HEK293T (cell line): ENCODE results near the gene HOOK1.
"Not testable (repeated sequence)": the region's sequence is repeated elsewhere in the genome, so short reads cannot be mapped to it uniquely, and the experiment has no call there.

Experiments used
- CTCF ChIA-PET: fragments of 350-600 bp; formaldehyde crosslinking; extraction: SDS; loops from one replicate; lab custom pipeline; 2021; ENCODE audit warnings: antibody characterized with exemption, inconsistent platforms; lab: Yijun Ruan, JAX
- POLR2A ChIA-PET: fragments of 350-600 bp; formaldehyde crosslinking; extraction: SDS; loops from one replicate; lab custom pipeline; 2020; ENCODE audit warnings: antibody characterized with exemption, inconsistent platforms; lab: Yijun Ruan, JAX
- DNase-seq: peaks from one replicate; pipeline ENCODE4 v3.0.0; 2012; ENCODE audit warnings: mixed read lengths; ENCODE audit errors: extremely low spot score
- ARNT ChIP-seq: fragments of 450-650 bp; IDR thresholded peaks from 2 replicates; pipeline ENCODE4 v1.6.1; 2017; ENCODE audit warnings: mild to moderate bottlenecking
- BHLHE40 ChIP-seq: fragments of 450-650 bp; IDR thresholded peaks from 2 replicates; pipeline ENCODE4 v1.6.1; 2016; ENCODE audit warnings: mild to moderate bottlenecking, moderate library complexity, borderline replicate concordance
- CTBP1 ChIP-seq: fragments of 450-650 bp; IDR thresholded peaks from 2 replicates; pipeline ENCODE4 v1.6.1; 2016; ENCODE audit warnings: borderline replicate concordance
- ELF4 ChIP-seq: fragments of 450-650 bp; IDR thresholded peaks from 2 replicates; pipeline ENCODE4 v1.6.1; 2017; ENCODE audit warnings: antibody characterized with exemption
- FOXA1 ChIP-seq: fragments of 450-650 bp; IDR thresholded peaks from 2 replicates; pipeline ENCODE4 v1.6.1; 2016; ENCODE audit warnings: mild to moderate bottlenecking
- FOXK2 ChIP-seq: fragments of 450-650 bp; IDR thresholded peaks from 2 replicates; pipeline ENCODE4 v1.6.1; 2016; ENCODE audit warnings: mild to moderate bottlenecking
- FOXM1 ChIP-seq: fragments of 450-650 bp; IDR thresholded peaks from 2 replicates; pipeline ENCODE4 v1.6.1; 2017; ENCODE audit warnings: mild to moderate bottlenecking, borderline replicate concordance
- HDGF ChIP-seq: fragments of 450-650 bp; IDR thresholded peaks from 2 replicates; pipeline ENCODE4 v1.6.1; 2017; ENCODE audit warnings: antibody characterized with exemption, borderline replicate concordance
- L3MBTL2 ChIP-seq: fragments of 450-650 bp; conservative IDR thresholded peaks from 2 replicates; pipeline ENCODE4 v1.6.1; 2016; ENCODE audit warnings: mild to moderate bottlenecking
- LEF1 ChIP-seq: fragments of 450-650 bp; IDR thresholded peaks from 2 replicates; pipeline ENCODE4 v1.6.1; 2017; ENCODE audit warnings: mild to moderate bottlenecking, borderline replicate concordance
- NFRKB ChIP-seq: fragments of 450-650 bp; IDR thresholded peaks from 2 replicates; pipeline ENCODE4 v1.6.1; 2016; ENCODE audit warnings: mild to moderate bottlenecking, moderate library complexity
- PKNOX1 ChIP-seq: fragments of 450-650 bp; IDR thresholded peaks from 2 replicates; pipeline ENCODE4 v1.6.1; 2016
- SP1 ChIP-seq: fragments of 450-650 bp; IDR thresholded peaks from 2 replicates; pipeline ENCODE4 v1.6.1; 2017
- SUZ12 ChIP-seq: fragments of 450-650 bp; IDR thresholded peaks from 2 replicates; pipeline ENCODE4 v1.6.1; 2016; ENCODE audit warnings: mild to moderate bottlenecking
- TARDBP ChIP-seq: fragments of 450-650 bp; IDR thresholded peaks from 2 replicates; pipeline ENCODE4 v1.6.1; 2016
- ZNF384 ChIP-seq: fragments of 450-650 bp; IDR thresholded peaks from 2 replicates; pipeline ENCODE4 v1.6.1; 2016

Gene HOOK1

GRCh38 chr1:59900640-59901039 lies 85.9 kb downstream of the HOOK1 start:
- CTCF ChIA-PET = interaction anchor here (0.6 to 1.3 kb wide), 2 partner anchors 47 to 1115 kb away, joined by 3 to 7 read pairs; no protein-coding TSS in a partner anchor
- peak; percentile 48 for DNase-seq

GRCh38 chr1:59901770-59902388 lies 87.1 kb downstream of the HOOK1 start:
- CTCF ChIA-PET = interaction anchor here (0.6 to 1.3 kb wide), 3 partner anchors 9 to 48 kb away, joined by 3 to 7 read pairs (median 5); no protein-coding TSS in a partner anchor
- no peak for DNase-seq
- POLR2A ChIA-PET = no interaction called here
- TF ChIP-seq L3MBTL2 (no peak), NFRKB (no peak), LEF1 (no peak)

More at GRCh38 chr1:59900640-59901039, 85.9 kb downstream of the HOOK1 start:
- POLR2A ChIA-PET = no interaction called here
- TF ChIP-seq TARDBP (no peak), FOXA1 (no peak), HDGF (no peak), ARNT (no peak), L3MBTL2 (no peak), CTBP1 (no peak), PKNOX1 (no peak), SP1 (no peak), FOXM1 (no peak)

GRCh38 chr1:59903141-59903754 lies 88.5 kb downstream of the HOOK1 start:
- peak; percentile 75 for DNase-seq
- no peak for TF ChIP-seq NFRKB
- no peak for TF ChIP-seq FOXA1
- TF ChIP-seq ZNF384 = no peak
- TF ChIP-seq TARDBP = no peak
- no peak for TF ChIP-seq SUZ12
- TF ChIP-seq ELF4 = no peak
- no peak for TF ChIP-seq PKNOX1
- TF ChIP-seq FOXM1 = no peak
- no peak for TF ChIP-seq FOXK2
- TF ChIP-seq HDGF = no peak
- TF ChIP-seq ARNT = no peak
- TF ChIP-seq SP1 = no peak
- ChIA-PET POLR2A (no interaction called here), CTCF (interaction anchor here (1.2 to 1.3 kb wide), 2 partner anchors 10 to 44 kb away, joined by 5 to 10 read pairs; no protein-coding TSS in a partner anchor)

- no peak for TF ChIP-seq SUZ12
- no peak for TF ChIP-seq FOXM1
- TF ChIP-seq LEF1 = no peak
- TF ChIP-seq BHLHE40 = no peak
- TF ChIP-seq ZNF384 = no peak
- TF ChIP-seq NFRKB = no peak
- TF ChIP-seq L3MBTL2 = no peak
- no peak for TF ChIP-seq PKNOX1
- TF ChIP-seq FOXK2 = no peak
- TF ChIP-seq ARNT = no peak
- no peak for TF ChIP-seq SP1
- no peak for TF ChIP-seq FOXA1
- no peak for TF ChIP-seq ELF4
- no peak for TF ChIP-seq HDGF
- no peak for TF ChIP-seq TARDBP
- TF ChIP-seq CTBP1 = no peak
- no peak for DNase-seq
- POLR2A ChIA-PET = no interaction called here
- CTCF ChIA-PET = no interaction called here
These were observed 92.2 kb downstream of the HOOK1 start for GRCh38 chr1:59906931-59907330.

GRCh38 chr1:59908084-59908483 lies 93.3 kb downstream of the HOOK1 start:
- CTCF ChIA-PET = no interaction called here
- TF ChIP-seq ARNT (no peak), FOXA1 (no peak)
- POLR2A ChIA-PET = no interaction called here
- no peak for DNase-seq

- ChIA-PET CTCF (no interaction called here), POLR2A (no interaction called here)
- no peak for DNase-seq
- TF ChIP-seq LEF1 = no peak
- TF ChIP-seq PKNOX1 = no peak
- TF ChIP-seq TARDBP = no peak
- TF ChIP-seq NFRKB = no peak
- no peak for TF ChIP-seq BHLHE40
- no peak for TF ChIP-seq ARNT
- no peak for TF ChIP-seq SUZ12
- TF ChIP-seq FOXA1 = no peak
- TF ChIP-seq SP1 = no peak
- TF ChIP-seq ELF4 = no peak
- no peak for TF ChIP-seq FOXM1
- TF ChIP-seq L3MBTL2 = no peak
- no peak for TF ChIP-seq FOXK2
- no peak for TF ChIP-seq ZNF384
- TF ChIP-seq HDGF = no peak
- no peak for TF ChIP-seq CTBP1
These were observed 93.9 kb downstream of the HOOK1 start for GRCh38 chr1:59908682-59909081.

- DNase-seq, CTCF ChIA-PET, POLR2A ChIA-PET: not testable (repeated sequence)
These were observed 100.1 kb downstream of the HOOK1 start for GRCh38 chr1:59914791-59915286.
